GM19324 (cell line): Measurements from ENCODE around the gene INCENP.
A peak's percentile ranks its signal among the peaks of the same experiment; 100 is the strongest.
"Not testable (repeated sequence)": the region's sequence is repeated elsewhere in the genome, so short reads cannot be mapped to it uniquely, and the experiment has no call there.

Experiments
- ATAC-seq: cut with Tn5 transposase; IDR thresholded peaks from one replicate; pipeline ENCODE4 v1.9.1; 2021; ENCODE audit warnings: mild to moderate bottlenecking, moderate library complexity; ENCODE audit not compliant: unreplicated experiment, low FRiP score

INCENP gene

GRCh38 chr11:62123669-62124185 is at the start of gene INCENP:
TSS of gene INCENP (plus strand) at chr11:62124011. CDS start at chr11:62128162, 4,151 bp downstream.
- ATAC-seq = peak; percentile 89

GRCh38 chr11:62075438-62075837 is 48.4 kb upstream of the INCENP start:
- no peak for ATAC-seq

DNA sequence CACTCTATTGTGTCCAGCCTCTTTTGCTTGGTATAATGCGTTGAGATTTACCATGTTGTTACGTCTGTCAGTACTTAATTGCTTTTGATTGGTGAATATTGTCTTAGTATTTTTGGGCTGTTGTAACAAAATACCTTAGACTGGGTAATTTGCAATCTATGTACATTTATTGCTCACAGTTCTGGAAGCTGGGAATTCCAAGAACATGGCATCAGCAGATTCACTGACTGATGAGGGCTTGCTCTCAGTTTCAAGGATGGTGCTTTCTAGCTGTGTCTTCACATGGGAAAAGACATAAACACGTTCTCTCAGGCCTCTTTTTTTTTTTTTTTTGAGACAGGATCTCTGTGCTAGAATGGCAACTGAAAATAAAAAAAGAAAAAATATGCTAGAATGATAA is 46.7 kb upstream of the INCENP start:
- no peak for ATAC-seq

DNA sequence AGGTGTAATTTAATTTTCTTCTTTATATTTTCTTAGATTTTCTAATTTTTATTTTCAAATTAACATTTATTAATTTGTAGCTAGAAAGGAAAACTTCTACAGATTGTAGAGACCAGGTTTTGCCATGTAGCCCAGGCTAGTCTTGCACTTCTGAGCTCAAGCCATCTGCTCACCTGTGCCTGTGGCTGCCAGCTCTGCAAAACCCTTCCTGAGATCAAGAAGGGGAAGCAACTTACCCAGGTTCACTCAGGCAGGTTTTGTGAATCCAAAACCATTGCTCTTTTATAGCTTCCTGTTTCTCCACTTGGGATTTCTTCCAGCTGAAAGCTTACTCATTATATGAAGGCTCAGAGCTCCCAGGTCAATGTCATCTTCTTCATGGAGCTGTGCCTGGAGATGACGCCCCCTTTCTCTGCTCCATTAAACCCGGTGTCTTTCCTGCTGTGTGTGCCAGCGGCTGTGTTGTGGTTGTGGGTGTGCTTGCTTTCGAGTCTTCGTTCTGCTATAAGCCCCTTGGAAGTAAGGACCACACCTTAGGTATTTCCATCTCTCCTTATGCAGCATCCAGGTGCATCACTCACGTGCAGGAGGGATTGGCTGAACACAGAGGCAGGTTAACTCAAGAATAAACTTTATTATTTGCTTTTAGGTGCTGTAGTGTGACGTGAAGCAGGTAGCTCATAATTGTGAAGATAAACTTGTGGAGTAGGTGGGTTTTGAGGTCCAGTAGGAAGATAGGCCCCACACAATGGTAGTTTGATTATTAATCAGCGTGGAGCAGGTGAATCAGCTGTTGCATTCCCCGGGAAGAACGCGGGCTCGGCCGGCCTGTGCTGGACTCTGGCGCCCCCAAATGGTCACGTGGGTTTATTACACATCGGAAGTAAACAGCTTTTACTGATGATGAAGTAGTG is 42.2 kb upstream of the INCENP start:
- no peak for ATAC-seq

- ATAC-seq = no peak
These were observed 41.5 kb upstream of the INCENP start for GRCh38 chr11:62082292-62082657.

GRCh38 chr11:62084801-62085200 is 39.0 kb upstream of the INCENP start:
- ATAC-seq = not testable (repeated sequence)

- ATAC-seq = no peak
These were observed 36.1 kb upstream of the INCENP start for GRCh38 chr11:62087694-62088093.

DNA sequence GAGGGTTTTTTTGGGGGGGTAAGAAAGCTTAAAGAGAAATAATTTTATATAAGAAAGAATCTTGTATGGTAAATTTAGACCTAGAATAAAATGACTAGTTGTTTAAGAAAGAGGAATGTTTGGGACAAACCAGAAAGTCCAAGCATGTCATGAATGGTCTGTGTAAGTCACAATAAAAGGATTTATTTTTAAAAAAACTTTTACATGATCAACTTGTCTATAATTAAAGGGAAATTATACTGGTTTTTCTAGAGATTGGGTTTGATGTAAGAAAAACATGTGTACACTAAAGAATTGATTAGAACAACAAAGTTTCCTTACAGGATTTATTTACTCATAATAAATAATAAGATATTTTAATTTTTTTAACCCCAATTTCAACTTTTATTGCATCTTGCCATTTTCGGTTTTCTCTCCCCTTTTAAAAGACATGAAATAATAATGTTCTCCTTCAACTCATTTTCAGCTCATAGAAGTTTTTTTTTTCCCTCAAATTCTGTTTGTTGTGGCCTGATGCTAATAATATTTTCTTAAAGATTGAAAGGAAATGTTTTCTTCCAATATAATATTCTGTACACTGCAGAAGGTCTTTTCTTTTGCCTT is 35.4 kb upstream of the INCENP start:
- ATAC-seq = no peak

DNA sequence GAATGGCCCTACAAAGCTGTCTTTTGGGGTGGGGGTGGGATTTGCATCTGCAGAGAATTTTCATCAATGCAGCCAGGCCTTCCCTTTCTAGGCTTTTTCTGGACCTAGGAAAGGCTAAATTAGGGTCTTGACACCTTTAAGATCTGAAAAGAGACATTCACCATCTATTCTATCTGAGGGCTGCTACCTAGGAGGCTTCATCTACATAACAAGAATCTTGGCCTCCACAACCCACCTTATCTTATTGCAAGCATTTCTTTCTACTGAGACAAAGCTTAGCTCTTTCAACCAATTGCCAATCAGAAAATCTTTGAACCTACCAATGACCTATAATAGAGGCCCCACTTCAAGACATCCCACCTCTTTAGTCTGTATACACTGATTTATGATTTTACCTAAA is 20.7 kb upstream of the INCENP start:
- ATAC-seq = no peak

GRCh38 chr11:62103986-62104385 is 19.8 kb upstream of the INCENP start:
- ATAC-seq = no peak

- no peak for ATAC-seq
These were observed 18.8 kb upstream of the INCENP start for GRCh38 chr11:62104816-62105653.

DNA sequence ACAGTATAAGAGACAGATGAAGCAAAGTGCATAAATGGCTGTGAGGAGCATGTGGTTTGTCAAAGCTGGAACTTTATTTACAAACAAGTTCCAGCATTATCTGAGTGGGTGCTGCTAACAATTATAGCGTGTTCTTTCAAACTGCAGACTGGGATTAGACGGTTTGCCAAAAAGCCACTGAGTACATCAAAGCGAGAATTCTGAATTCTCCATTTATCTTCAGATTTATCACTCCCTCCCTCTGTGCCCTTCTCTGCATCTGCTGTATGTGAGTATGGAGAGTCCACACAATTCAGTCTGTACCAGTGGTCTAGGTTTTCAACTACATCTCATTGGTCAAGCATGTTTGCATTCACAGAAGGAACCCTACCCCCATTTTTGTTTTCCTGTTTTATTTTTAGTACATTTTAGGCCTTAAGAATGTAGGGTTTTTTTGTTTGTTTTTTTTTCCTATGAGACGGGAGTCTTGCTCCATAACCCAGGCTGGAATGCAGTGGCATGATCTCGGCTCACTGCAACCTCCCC is 18.1 kb upstream of the INCENP start:
- ATAC-seq = no peak

DNA sequence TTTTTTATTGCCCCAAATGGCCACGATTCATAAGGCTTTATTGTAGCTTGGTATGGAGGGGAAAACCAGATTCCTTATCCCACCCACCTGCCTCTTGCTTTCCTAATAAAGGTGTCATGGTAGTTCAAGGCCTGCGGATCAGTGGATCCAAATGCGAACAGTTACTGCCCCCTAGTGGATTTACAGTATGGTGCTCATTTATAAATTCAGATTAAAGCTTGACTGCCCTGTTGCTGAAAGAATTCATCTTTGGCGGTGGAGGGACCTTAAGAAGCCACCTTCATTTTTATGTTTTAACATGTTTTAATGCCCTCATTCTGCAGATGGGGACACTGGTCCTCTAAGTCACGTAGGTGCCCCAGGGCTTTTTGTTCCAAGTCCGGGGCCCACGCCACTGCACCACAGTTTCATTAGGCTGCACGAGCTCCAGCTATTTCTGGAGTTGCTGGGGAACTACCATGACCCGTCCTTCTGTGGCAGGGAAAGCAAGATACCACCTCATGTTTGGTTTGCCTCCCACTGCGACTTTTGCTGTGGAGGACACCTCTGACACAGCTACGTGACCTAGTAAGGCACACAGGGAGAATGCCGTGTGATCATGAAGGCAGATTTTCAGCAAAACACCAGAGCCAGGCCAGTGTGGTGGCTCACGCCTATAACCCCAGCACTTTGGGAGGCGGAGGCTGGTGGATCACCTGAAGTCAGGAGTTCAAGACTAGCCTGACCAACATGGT is 15.6 kb upstream of the INCENP start:
- no peak for ATAC-seq

GRCh38 chr11:62108971-62109404 is 14.8 kb upstream of the INCENP start:
- ATAC-seq = no peak

DNA sequence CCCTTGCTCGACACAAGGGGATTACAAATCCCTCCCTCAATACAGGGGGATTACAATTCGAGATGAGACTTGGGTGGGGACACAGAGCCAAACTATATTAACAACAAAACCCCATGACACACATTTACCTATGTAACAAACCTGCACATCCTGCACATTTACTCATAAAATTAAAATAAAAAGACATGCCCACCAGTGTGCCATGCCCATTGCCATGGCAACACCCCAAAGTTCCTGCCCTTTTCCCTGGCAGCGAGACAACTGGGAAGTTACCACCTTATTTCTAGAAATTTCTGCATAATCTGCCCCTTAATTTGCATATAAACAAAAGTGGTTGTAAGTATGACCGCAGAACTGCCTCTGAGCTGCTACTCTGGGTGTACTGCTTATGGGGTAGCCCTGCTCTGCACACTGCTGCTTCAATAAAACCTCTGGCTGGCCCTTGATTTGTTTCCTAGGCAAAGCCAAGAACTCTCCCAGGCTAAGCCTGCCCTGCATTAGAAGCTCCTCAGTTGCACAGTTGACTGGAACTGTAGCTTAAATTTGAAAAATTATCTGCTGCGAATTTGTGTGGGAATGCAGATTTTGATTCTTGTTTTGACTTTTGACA is 8.6 kb upstream of the INCENP start:
- no peak for ATAC-seq

DNA sequence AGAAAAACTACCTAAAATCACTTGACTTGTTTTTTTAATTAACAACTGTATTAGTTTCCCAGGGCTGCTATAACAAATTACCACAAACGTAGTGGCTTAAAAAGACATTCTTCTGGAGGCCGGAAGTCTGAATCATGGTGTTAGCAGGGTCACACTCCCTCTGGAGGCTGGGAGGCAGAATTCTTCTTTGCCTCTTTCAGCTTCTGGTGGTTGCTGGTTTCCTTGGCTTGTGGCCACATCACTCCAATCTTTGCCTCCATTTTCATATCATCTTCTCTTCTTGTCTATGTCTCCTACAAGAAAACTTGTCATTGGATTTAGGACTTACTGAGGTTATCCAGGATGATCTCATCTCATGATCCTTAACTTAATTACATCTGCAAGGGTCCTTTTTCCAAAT is 7.4 kb upstream of the INCENP start:
- ATAC-seq = no peak

DNA sequence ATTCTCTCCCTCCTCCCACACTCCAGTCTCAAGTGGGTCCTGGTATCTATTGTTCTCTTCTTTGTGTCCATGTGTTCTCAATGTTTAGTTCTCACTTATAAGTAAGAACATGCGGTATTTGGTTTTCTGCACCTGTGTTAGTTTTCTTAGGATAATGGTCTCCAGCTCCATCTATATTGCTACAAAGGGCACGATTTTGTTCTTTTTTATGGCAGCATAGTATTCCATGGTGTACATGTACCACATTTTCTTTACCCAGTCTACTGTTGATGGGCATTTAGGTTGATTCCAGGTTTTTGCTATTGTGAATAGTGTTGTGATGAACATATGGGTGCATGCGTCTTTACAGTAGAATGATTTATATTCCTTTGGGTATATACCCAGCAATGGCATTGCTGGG is 4.2 kb upstream of the INCENP start:
- ATAC-seq = no peak

GRCh38 chr11:62120001-62120400 is 3.8 kb upstream of the INCENP start:
- ATAC-seq = no peak

DNA sequence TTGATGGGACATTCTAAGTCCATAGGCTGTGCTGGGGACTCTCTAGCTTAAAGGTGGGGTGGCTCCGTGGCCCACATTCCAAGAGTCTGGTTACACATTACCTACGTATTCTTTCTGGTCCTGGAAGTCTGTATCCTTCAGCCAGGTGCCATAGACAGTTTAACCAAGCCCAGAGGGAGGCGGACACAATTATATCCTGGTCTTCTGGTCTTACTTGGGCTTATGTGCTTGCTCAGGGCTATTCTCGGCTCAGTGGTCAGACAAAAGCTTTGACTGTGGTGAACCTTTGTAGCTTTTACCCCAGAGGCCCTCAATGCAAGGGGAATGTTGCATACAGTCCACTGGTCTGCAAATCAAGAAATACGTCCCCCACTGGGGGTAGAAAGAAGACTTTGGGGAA is 3.4 kb upstream of the INCENP start:
- no peak for ATAC-seq

DNA sequence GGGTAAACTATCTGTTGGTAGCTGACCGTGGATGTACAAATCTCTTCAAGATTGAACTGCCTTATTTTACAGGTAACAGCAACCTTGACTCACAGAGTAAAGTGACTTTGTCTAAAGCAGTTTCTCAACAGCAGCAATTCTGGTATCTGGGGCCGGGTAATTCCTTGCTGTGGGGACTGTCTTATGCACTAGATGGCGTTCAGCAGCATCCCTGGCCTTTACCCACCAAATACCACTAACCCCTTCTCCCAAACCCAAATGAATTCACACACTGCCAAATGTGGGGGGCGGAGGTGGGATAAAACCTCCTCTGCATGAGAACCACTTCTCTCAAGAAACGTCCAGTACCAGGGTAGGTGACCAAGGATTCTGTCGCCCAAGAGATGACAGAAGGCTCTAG is 1.7 kb upstream of the INCENP start:
- ATAC-seq = no peak
